NCI-H1436 (cell line): ENCODE data around the gene CTAGE1.

ENCODE experiments used
- DNase-seq: peaks from one replicate; lab custom pipeline; 2025; lab: John Stamatoyannopoulos, UW

The CTAGE1 gene

DNA sequence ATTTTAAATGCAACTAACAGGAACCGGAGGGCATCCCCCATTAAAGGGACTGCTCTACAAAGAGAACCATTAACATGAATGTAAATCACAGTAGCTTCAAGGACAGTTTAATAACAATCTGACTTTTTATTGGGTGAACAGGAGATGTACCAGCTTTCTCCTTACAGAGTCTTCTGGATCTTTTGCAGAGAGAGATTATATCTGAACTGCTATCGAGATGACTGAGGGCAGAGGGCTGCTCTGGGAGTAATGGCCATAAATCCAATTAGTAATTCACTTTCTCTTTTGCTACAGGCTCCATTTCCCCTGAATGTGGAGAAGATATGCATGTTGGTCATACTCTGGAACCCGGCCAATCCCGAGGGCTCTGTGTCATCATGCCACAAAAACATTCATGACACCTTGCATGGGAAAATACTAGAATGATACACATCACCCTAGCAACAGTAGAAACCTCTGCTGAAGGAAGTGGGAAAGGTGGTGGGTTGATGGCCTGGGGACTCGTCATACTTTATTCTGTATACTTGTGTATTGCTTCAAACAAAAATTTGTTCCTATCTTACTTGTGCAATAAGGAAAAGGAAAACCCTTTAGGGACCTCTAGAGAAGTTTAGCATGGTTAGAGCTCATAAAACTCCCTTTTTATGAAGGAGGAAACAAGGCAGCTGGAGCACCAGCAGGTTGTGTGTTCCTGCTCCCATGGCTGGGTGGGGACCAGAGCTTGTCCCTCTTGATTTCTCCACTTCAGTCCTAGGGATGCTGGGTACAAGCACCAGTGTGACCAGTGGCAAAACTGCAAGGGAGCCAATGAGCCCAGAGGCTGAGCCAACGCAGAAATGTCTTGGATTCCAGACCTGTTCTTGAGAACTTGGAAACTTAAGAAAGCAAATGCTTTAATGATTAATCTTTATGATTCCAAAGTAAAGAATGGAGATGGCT, 26.0 kb downstream of the CTAGE1 start:
- DNase-seq = no peak

DNA sequence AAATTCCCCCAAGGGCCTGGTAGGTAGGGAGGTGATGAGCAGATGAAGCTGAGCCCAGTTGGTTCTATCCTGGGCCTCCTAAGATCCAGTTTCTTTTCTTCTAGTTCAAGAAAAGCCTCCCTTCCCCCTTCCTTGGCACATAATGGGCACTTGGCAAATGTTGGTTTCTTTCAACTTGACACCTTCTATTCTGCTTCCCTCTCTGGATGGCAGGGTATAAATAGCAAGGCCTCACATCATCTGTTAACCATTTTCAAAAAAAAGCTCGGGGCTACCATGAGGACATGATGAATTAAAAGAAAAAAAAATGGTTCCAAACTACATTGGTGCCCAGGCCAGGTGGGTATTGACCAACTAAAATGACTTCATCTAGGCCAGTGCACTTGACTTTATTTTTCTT, 29.9 kb downstream of the CTAGE1 start:
- DNase-seq = no peak

DNA sequence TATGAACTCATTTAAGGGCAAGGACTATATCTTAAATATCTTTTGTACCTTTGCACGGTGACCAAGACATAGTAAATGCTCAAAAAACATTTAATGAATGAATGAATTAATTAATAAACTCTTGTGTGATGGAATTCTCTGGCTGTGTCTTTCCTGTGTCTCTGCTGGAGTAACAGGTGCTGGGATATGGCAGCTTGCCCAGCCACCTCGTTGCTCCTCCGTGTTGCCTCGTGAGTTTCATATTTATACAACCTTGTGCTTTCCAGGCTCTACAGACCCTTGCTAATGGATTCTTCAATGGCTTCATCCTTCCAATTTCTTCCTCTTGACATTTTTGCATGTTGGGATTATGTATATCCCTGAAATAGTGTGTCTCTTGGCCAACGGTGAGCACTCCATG, 30.4 kb downstream of the CTAGE1 start:
- DNase-seq = no peak

DNA sequence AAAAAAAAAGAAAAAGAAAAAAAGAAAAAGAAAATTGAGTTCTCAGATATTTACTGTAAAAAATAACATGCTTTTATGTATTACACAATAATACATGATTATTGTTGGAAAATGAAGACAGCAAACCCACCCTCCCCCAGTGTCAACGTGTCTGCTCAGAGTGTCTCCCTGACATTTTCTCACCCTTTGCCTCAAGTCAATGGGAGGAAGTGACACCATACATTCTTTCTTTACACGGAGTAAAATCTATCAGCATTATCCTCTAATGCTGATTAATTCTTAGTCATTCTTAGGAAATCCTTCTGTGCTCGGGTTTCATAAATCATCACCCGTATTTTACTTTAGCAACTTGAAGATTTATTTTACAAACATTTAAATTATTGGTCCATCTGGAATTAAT, 32.0 kb downstream of the CTAGE1 start:
- DNase-seq = no peak

DNA sequence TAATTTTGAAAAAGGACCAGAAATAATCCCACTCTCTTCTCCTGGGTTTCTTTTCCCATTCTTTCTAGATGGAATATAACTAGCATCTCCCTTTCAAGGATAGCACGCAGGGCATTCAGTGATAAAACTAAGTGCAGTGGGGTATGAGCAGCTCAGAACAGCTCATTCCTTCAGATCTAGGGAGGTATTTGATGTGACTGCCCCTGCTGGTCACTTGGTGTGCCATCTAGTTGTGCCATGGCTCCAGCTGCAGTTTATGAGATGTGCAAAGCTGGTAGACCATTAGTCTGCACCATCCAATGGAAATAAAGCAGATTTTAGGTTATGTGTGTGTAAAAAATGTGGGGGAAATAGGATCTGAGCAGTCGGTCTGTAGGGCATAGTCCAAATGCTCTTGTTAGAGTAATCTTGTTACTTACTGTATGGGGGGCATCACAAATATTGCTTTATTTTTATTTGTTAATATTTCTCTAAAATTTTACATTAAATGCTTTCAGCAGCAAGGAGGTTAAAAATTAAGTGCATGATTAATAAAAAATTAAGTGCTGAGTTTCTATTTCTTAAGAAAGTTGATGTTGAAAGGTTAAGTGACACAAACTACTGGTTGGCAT, 38.9 kb downstream of the CTAGE1 start:
- DNase-seq = no peak

DNA sequence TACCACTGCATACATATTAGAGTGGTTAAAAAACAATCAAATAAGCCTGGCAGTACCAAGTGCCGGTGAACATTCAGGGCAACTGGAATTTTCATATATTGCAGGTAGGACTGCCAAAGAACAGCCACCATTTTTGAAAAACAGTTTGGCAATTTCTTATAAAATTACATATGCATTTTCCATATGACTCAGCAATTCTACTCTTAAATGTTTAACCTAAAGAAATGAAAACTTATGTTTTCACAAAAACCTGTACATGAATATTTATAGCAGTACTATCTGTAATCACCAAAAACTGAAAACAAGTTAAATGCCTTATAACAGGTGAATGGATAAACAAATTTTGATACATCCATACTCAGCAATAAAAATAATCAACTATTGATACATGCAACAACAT, 39.9 kb downstream of the CTAGE1 start:
- no peak for DNase-seq

DNA sequence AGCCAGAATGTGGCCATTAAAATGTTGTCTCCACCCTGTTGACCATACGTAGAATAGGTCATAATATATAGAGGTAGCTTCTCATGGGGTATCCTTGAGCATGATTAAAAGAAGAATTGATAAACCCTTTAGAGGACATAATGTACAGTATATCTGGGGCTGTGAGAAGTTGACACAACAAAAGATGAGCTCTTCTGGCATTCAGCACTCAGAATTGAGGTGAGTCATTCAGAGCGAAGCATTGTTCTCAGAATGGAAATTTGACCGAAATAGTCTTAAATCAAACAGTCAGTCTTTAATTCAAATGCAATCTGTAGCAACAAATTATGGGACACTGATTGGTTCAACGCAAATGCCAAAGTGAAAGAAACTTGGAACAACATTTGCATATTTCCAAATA, 47.3 kb downstream of the CTAGE1 start:
- no peak for DNase-seq

DNA sequence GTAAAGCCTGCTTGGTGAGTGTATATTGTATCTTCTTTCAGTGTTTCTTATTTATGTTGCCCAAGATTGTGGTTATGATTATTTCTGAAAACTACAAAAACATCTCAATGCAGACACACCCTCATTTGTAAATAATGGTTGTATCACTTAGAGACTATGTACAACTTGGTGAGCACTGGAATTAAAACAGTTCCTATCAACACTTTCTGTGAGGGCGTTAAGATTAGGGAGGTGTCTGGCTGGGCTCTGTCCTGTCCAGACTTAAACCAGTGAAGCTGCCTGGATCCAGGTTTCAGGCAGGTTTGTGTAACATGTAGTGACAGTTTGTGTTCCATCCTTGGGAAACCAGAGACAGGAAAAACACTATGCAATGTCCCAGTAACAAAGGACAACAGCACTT, 49.7 kb downstream of the CTAGE1 start:
- DNase-seq = no peak

DNA sequence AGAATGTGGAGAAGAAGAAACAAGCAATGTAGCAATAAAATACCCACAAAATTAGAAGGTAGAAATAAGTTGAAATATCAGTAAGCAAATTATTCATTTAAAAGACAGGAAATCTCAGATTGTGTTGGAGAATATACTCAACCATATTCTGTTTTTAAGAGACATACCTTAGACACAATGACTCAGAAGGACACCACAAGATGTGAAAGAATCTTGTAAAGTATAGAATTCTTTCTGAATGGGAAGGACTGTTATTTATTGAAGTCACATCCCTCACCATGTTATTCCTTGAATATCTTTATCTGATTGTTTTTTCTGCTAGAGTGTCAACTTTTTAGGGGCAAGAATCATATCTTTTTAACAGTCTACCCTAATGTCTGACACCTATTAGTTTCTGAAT, 50.4 kb downstream of the CTAGE1 start:
- DNase-seq = no peak

DNA sequence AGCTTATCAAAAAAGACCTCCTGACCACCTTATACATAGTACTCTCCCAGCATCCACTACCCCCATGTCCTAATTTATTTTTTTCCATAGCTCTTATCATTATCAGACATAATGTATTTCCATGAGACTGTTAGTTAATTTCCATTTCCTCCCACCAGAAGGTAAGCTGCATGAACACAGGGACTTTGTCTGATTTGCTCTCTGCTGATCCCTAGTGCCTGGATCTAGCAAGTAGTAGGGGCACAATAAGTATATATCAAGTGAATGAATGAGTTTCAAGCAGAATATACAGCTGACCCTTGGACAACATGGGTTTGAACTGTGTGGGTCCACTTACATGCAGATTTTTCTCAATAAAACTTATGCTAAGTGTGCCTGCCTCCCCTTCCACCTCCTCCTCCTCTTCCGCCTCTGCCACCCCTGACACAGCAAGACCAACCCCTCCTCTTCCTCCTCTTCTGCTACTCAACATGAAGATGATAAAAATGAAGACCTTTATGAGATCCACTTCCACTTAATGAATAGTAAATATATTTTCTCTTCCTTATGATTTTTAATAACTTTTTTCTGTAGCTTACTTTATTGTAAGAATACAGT, 53.8 kb downstream of the CTAGE1 start:
- DNase-seq = no peak
